Esophagus muscularis mucosa (tissue), 4 donors: ENCODE results near the gene SERPING1. TPM values are rescaled to one million over a fixed set of nuclear protein-coding genes. Genes with fewer than 3 reads are reported as not detected.

Source experiments
- DNase-seq: peaks from one replicate; pipeline ENCODE4 v3.0.0-alpha.2; 2017; ENCODE audit errors: extremely low spot score
- H3K27ac ChIP-seq, 4 donors: fragments of 200-600 bp; sonication (generic); replicated peaks in 1 of 4; 1 replicate in 3 of 4; 2 replicates in 1 of 4; pipeline ENCODE4 v1.5.1; 2016 to 2019; ENCODE audit warnings: mild to moderate bottlenecking in 1 of 4
- H3K27me3 ChIP-seq, 4 donors: fragments of 200-600 bp; sonication (generic); one replicate each; pipeline versions ENCODE4 v1.5.1 to v1.6.0; 2016 to 2019
- H3K36me3 ChIP-seq, 4 donors: fragments of 200-600 bp; sonication (generic); one replicate each; pipeline ENCODE4 v1.5.1; 2016 to 2019
- H3K4me1 ChIP-seq, 4 donors: fragments of 200-600 bp; sonication (generic); one replicate each; pipeline ENCODE4 v1.5.1; 2016 to 2019
- H3K4me3 ChIP-seq, 4 donors: fragments of 200-600 bp; sonication (generic); 1 replicate in 2 of 4; 2 replicates in 2 of 4; pipeline ENCODE4 v1.5.1; 2016 to 2019; ENCODE audit warnings: mild to moderate bottlenecking in 4 of 4, moderate library complexity in 1 of 4
- H3K9me3 ChIP-seq, 4 donors: fragments of 200-600 bp; sonication (generic); 1 replicate in 3 of 4; 2 replicates in 1 of 4; pipeline ENCODE4 v1.5.1; 2016 to 2019
- EP300 ChIP-seq: sonication (generic); formaldehyde crosslinking; IDR thresholded peaks from one replicate; pipeline ENCODE4 v1.6.1; 2017; ENCODE audit warnings: antibody characterized with exemption
- POLR2A ChIP-seq: fragments of 450-650 bp; IDR thresholded peaks from one replicate; pipeline ENCODE4 v1.6.1; 2017; ENCODE audit warnings: antibody characterized with exemption, moderate library complexity, mild to moderate bottlenecking, low read depth
- POLR2AphosphoS5 ChIP-seq, 2 donors: sonication (generic); formaldehyde crosslinking; IDR thresholded peaks; one replicate each; pipeline ENCODE4 v1.6.1; 2017; ENCODE audit warnings: antibody characterized with exemption in 2 of 2
- WGBS: methylation state at CpG from one replicate; pipeline ENCODE4 v1.1.5; 2018; 5-methylcytosine and 5-hydroxymethylcytosine counted together
- intact Hi-C: fragments of 100-400 bp; cut with DNase I; formaldehyde crosslinking; loops from one replicate; pipeline ENCODE4 v1.15.1; 2023
- total RNA-seq, 4 donors: library from RNA; depleted of rRNA; stranded (reverse); fragments of >200 nt; gene quantifications; one replicate each; pipeline versions ENCODE4 v1.1.0 to v1.2.1, GENCODE V29; 2016
- TF ChIP-seq, protein P1 (sequence below), 3 experiments: fragments of 200-600 bp in 2 of 3; fragments of 450-650 bp in 1 of 3; sonication (generic) in 2 of 3; IDR thresholded peaks; one replicate each; pipeline ENCODE4 v1.5.1; 2017 to 2019; ENCODE audit warnings: antibody characterized with exemption in 3 of 3, mild to moderate bottlenecking in 2 of 3, moderate library complexity in 1 of 3

Gene SERPING1
- total RNA-seq, 4 donors from 2014 or later: 290 to 585 (median 569) TPM

DNA sequence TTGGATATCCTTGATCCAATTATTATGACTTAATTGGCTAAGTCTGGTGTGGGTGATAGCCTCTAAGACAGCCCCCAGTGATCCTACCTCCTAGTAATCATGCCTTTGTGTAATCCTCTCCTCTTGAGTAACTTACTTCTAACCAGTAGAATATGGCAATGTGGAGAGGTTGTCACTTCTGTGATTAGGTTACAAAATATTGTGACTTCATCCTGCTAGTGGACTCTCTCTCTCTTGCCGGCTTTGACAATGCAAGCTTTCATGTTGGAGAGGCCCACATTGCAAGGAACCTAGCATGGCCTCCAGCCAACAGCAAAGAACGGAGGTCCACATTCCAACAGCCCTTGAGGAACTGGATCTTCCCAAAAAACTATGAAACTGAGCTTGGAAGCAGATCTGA is 32.7 kb downstream of the SERPING1 start:
- 63% methylated on average over 2 of the region's 2 CpGs for WGBS
- TF ChIP-seq, protein P1, sequence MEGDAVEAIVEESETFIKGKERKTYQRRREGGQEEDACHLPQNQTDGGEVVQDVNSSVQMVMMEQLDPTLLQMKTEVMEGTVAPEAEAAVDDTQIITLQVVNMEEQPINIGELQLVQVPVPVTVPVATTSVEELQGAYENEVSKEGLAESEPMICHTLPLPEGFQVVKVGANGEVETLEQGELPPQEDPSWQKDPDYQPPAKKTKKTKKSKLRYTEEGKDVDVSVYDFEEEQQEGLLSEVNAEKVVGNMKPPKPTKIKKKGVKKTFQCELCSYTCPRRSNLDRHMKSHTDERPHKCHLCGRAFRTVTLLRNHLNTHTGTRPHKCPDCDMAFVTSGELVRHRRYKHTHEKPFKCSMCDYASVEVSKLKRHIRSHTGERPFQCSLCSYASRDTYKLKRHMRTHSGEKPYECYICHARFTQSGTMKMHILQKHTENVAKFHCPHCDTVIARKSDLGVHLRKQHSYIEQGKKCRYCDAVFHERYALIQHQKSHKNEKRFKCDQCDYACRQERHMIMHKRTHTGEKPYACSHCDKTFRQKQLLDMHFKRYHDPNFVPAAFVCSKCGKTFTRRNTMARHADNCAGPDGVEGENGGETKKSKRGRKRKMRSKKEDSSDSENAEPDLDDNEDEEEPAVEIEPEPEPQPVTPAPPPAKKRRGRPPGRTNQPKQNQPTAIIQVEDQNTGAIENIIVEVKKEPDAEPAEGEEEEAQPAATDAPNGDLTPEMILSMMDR (IDR thresholded peaks at IDR 0.05): no peak
- TF ChIP-seq POLR2A (no peak), EP300 (no peak), POLR2AphosphoS5 (IDR thresholded peaks at IDR 0.05) (no peak)
- no peak for DNase-seq
- no peaks in the 10 kb centered on the region for H3K27me3 ChIP-seq
- H3K27ac ChIP-seq: no peak overlapping the region
- H3K9me3 ChIP-seq: no peaks in the 10 kb centered on the region
- H3K36me3 ChIP-seq: no peaks in the 10 kb centered on the region
- H3K4me3 ChIP-seq: no peak overlapping the region
- H3K4me1 ChIP-seq: no peaks in the 10 kb centered on the region
- intact Hi-C loops: no loop called here

DNA sequence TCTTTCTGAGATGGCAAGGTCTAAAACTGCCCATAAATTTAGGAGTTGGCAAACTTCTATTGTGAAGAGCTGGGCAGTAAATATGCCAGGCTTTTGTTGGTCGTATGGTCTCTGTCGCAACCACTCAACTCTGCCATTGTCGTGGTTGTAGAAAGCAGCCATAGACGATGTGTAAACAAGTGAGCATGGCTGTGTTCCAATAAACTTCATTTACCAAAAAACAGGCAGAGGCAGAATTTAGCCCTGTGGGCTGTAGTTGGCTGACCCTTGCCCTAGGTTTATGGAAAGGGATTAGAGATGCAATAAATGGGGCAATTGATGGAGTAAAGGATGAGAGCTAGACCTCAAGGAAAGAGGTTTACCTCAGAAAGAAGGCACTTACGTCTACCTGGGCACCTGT is 34.6 kb downstream of the SERPING1 start:
- no peak overlapping the region for H3K27ac ChIP-seq
- H3K9me3 ChIP-seq: no peaks in the 10 kb centered on the region
- TF ChIP-seq, protein P1 (IDR thresholded peaks at IDR 0.05): no peak
- TF ChIP-seq POLR2AphosphoS5 (IDR thresholded peaks at IDR 0.05) (no peak), POLR2A (no peak), EP300 (no peak)
- no peaks in the 10 kb centered on the region for H3K27me3 ChIP-seq
- 70% methylated on average over 5 of the region's 5 CpGs for WGBS
- H3K4me3 ChIP-seq: no peak overlapping the region
- H3K36me3 ChIP-seq: no peaks in the 10 kb centered on the region
- H3K4me1 ChIP-seq: no peaks in the 10 kb centered on the region
- intact Hi-C loops: no loop called here
- DNase-seq: no peak

DNA sequence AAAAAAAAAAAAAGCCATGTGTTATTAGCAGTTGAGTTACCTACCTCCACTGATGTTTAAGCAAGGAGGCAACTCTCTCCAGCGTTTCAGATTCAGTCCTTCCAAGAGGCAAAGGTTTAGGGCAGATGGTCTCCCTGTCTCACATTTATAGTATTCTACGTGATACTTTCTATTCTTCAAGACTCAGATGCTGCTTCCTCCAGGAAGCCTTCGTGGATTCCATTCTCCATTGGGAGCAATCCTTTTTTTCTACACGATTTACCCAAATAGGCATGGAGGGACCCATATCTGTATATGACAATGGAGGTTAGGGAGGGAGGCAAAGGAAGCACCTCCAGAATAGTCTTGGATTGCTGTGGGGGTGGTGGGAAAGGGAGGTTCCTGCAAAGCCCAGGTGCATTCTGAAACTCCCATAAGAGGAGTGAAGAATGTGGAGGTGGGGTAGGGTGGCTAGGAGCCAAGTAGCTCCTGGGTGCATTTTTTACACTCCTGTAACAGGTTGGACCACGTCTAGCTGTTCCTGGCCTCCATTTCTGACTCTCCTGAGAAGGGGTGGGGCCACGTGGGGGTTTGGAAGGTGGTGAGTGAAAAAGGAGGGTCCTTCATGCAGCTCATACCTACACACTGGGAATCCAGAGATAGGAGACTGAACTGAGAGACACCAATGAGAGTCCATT is 36.0 kb downstream of the SERPING1 start:
- Histone ChIP-seq H3K4me1 (peaks cover 8 to 10% (median 9%) of the 10 kb centered on the region in 4 donors), H3K27ac (no peak overlapping the region), H3K4me3 (no peak overlapping the region), H3K27me3 (no peaks in the 10 kb centered on the region), H3K9me3 (no peaks in the 10 kb centered on the region), H3K36me3 (no peaks in the 10 kb centered on the region)
- no peak for DNase-seq
- intact Hi-C loops: no loop called here
- no peak for TF ChIP-seq POLR2A
- TF ChIP-seq, protein P1 (IDR thresholded peaks at IDR 0.05): no peak
- TF ChIP-seq EP300: no peak
- no peak for TF ChIP-seq POLR2AphosphoS5 (IDR thresholded peaks at IDR 0.05)
- WGBS: 79% methylated on average over 6 of the region's 6 CpGs

DNA sequence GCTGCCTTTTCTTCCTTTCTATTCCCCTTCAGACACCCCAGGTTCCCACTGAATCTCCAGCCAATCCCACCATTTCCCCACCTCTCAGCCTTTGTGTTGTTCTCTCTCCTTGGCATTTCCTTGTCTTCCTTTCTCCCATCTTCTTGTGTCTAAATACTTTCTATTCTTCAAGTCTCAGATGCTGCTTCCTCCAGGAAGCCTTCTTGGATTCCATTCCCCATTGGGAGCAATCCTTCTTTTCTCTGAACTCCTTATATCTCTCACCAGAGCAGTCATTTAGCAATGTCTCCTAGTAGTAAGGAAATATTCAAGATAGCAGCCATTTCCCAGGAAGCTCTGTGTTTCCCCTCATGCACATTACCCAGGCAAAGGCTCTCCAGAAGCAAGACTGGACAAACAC is 36.8 kb downstream of the SERPING1 start:
- intact Hi-C loops: no loop called here
- TF ChIP-seq EP300: no peak
- TF ChIP-seq POLR2A: no peak
- TF ChIP-seq POLR2AphosphoS5 (IDR thresholded peaks at IDR 0.05): no peak
- TF ChIP-seq, protein P1 (IDR thresholded peaks at IDR 0.05): no peak
- H3K4me3 ChIP-seq: no peak overlapping the region
- DNase-seq: no peak
- H3K27ac ChIP-seq: no peak overlapping the region
- no peaks in the 10 kb centered on the region for H3K36me3 ChIP-seq
- H3K9me3 ChIP-seq: no peaks in the 10 kb centered on the region
- peaks cover 14 to 18% (median 15%) of the 10 kb centered on the region in 4 donors for H3K4me1 ChIP-seq
- no peaks in the 10 kb centered on the region for H3K27me3 ChIP-seq

DNA sequence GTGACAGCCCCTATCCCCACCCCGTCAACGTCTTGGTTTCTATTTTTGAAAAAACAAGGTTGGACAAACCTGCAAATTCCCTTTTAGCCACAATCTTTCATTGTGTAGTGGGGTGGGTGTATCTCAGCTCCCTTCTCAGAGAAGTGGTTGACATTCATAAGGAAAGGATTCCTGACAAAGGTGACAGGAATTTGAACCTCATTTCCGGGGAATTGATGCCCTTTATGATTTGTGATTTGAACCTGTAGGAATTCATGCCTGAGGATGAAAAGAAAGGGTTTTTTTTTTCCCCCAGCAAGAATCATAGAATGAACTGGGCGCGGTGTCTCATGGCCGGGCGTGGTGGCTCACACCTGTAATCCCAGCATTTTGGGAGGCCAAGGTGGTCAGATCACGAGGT is 37.8 kb downstream of the SERPING1 start:
- no peak overlapping the region for H3K4me3 ChIP-seq
- H3K27ac ChIP-seq: no peak overlapping the region
- H3K9me3 ChIP-seq: no peaks in the 10 kb centered on the region
- H3K27me3 ChIP-seq: no peaks in the 10 kb centered on the region
- intact Hi-C loops: no loop called here
- H3K36me3 ChIP-seq: no peaks in the 10 kb centered on the region
- TF ChIP-seq, protein P1 (IDR thresholded peaks at IDR 0.05): no peak
- no peak for TF ChIP-seq EP300
- no peak for TF ChIP-seq POLR2AphosphoS5 (IDR thresholded peaks at IDR 0.05)
- TF ChIP-seq POLR2A: no peak
- peaks cover 23 to 27% (median 25%) of the 10 kb centered on the region in 4 donors for H3K4me1 ChIP-seq
- WGBS: 94% methylated on average over 8 of the region's 8 CpGs
- no peak for DNase-seq
